IPS-18a (cell line): Measurements from ENCODE around the gene VMP1.
"Not testable (repeated sequence)": the region's sequence is repeated elsewhere in the genome, so short reads cannot be mapped to it uniquely, and the experiment has no call there.

Source experiments
- H3K27ac ChIP-seq: one replicate; pipeline ENCODE4 v1.5.1; 2013; ENCODE audit warnings: low read length
- H3K27me3 ChIP-seq: one replicate; pipeline ENCODE4 v1.6.1; 2013; ENCODE audit warnings: mild to moderate bottlenecking, low read length; ENCODE audit not compliant: control insufficient read depth, insufficient read depth
- H3K36me3 ChIP-seq: one replicate; pipeline ENCODE4 v1.6.1; 2013; ENCODE audit warnings: low read depth, low read length; ENCODE audit not compliant: control insufficient read depth
- H3K4me1 ChIP-seq: one replicate; pipeline ENCODE4 v1.6.1; 2013; ENCODE audit warnings: low read depth, low read length; ENCODE audit not compliant: control insufficient read depth
- H3K4me3 ChIP-seq: one replicate; pipeline ENCODE4 v1.5.1; 2013; ENCODE audit warnings: low read length
- H3K9ac ChIP-seq: one replicate; pipeline ENCODE4 v1.6.1; 2013; ENCODE audit warnings: mild to moderate bottlenecking, low read length, moderate library complexity
- H3K9me3 ChIP-seq: one replicate; pipeline ENCODE4 v1.6.1; 2013; ENCODE audit warnings: low read depth, low read length; ENCODE audit not compliant: control insufficient read depth

VMP1 gene

GRCh38 chr17:59785091-59785799, 77.8 kb downstream of the VMP1 start:
- Histone ChIP-seq H3K9me3 (no peaks in the 10 kb centered on the region), H3K4me3 (no peak overlapping the region), H3K27ac (no peak overlapping the region), H3K9ac (no peak overlapping the region), H3K27me3 (no peaks in the 10 kb centered on the region), H3K36me3 (no peaks in the 10 kb centered on the region), H3K4me1 (peaks cover 34% of the 10 kb centered on the region)

DNA sequence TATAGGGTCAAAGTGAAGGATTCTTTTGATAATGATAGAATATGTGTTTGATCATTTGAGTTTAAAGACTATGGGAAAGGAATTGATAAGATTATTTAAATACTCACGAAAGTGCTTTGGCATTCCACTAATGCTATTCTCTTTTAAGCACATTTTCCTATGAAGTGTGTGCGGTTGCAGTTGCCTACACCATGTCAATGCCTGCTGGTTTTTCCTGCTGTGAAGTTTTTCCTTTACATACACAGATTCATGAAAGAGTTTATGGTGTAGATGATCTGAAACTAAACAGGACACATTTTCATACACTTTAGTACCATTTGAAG, 78.7 kb downstream of the VMP1 start:
- H3K9ac ChIP-seq: no peak overlapping the region
- H3K27ac ChIP-seq: peak overlapping the region; percentile 44
- no peak overlapping the region for H3K4me3 ChIP-seq
- H3K4me1 ChIP-seq: peaks cover 34% of the 10 kb centered on the region
- no peaks in the 10 kb centered on the region for H3K36me3 ChIP-seq
- no peaks in the 10 kb centered on the region for H3K27me3 ChIP-seq
- no peaks in the 10 kb centered on the region for H3K9me3 ChIP-seq

DNA sequence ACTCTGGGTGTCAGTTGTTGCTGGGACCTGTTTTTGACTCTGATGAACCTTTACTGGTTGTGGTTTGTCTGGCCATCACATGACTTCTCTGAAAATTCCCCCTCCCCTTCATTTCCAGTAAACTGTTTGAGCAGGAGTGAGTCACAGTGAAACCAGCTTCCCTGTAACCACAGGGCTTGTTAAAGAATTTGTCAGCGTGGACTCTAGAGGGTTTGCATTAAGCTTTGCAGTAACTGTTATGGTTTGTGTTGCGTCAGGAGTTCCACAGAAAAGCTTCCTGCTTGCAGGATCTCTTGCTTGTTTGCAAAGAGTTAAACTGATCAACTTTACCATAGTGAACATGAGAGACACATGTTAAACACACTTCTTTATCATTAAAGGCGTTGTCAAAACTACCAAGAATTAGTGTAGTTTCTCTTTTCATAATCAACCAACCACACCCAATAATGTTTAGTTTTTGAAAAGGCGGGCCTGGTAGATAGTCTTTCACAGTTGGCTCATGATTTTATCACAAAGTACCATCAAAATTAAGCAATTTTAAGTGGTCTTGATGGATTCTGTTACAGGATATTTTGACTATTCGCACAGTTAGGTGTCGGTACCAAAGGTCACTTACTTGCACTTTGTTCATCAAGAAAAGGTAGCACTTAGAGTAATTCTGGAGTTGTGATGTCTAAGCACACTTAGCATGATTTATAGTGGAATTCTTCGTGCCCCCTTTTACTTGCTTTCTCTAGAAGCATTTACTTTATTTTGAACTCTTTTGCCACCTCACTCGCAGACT, 79.3 kb downstream of the VMP1 start:
- Histone ChIP-seq H3K27me3 (no peaks in the 10 kb centered on the region), H3K9me3 (no peaks in the 10 kb centered on the region), H3K27ac (peak overlapping the region; percentile 44), H3K36me3 (no peaks in the 10 kb centered on the region), H3K9ac (no peak overlapping the region), H3K4me3 (no peak overlapping the region), H3K4me1 (peaks cover 34% of the 10 kb centered on the region)

DNA sequence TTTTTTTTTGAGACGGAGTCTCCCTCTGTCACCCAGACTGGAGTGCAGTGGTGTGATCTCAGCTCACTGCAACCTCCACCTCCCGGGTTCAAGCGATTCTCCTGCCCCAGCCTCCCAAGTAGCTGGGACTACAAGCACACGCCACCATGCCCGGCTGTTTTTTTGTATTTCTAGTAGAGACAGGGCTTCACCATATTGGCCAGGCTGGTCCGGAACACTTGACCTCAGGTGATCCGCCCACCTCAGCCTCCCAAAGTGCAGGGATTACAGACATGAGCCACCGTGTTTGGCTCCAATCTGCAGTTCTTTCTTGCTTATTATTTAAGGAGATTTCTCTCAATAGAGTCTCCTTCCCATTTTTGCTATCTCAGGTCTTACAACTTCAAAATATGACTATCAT, 82.4 kb downstream of the VMP1 start:
- H3K27me3 ChIP-seq, H3K9ac ChIP-seq, H3K4me3 ChIP-seq, H3K27ac ChIP-seq, H3K9me3 ChIP-seq, H3K36me3 ChIP-seq: not testable (repeated sequence)
- H3K4me1 ChIP-seq: peaks cover 18% of the 10 kb centered on the region

DNA sequence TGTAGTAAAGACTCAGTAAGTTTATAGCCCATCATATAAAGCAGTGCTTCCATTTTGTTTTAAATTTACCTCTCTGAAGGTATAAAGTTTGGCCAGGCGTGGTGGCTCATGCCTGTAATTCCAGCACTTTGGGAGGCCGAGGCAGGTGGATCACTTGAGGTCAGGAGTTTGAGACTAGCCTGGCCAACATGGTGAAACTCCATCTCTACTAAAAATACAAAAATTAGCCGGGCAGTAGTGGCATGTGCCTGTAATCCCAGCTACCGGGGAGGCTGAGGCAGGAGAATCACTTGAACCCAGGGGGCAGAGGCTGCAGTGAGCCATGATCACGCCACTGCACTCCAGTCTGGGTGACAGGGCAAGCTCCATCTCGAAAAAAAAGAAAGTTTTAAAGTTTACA, 83.0 kb downstream of the VMP1 start:
- H3K36me3 ChIP-seq, H3K27ac ChIP-seq, H3K9ac ChIP-seq, H3K4me3 ChIP-seq, H3K27me3 ChIP-seq, H3K9me3 ChIP-seq: not testable (repeated sequence)
- H3K4me1 ChIP-seq: peaks cover 18% of the 10 kb centered on the region

DNA sequence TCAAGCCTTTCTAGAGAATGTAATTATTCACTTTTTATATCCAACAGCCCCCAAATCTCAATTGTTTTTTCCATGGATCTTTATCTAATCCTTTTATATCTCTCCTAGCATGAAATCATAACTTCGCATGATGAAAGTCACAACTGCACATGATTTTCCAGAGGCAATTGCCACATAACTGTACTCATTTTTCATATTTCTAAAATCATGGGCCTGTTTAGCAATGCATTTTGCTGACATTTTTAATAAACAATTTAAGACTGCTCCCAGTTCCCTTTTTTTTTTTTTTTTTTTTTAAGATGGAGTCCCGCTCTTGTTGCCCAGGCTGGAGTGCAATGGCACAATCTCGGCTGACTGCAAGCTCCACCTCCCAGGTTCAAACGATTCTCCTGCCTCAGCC, 83.5 kb downstream of the VMP1 start:
- Histone ChIP-seq H3K27ac (no peak overlapping the region), H3K9me3 (no peaks in the 10 kb centered on the region), H3K4me3 (no peak overlapping the region), H3K27me3 (no peaks in the 10 kb centered on the region), H3K36me3 (no peaks in the 10 kb centered on the region), H3K4me1 (peaks cover 16% of the 10 kb centered on the region), H3K9ac (no peak overlapping the region)

DNA sequence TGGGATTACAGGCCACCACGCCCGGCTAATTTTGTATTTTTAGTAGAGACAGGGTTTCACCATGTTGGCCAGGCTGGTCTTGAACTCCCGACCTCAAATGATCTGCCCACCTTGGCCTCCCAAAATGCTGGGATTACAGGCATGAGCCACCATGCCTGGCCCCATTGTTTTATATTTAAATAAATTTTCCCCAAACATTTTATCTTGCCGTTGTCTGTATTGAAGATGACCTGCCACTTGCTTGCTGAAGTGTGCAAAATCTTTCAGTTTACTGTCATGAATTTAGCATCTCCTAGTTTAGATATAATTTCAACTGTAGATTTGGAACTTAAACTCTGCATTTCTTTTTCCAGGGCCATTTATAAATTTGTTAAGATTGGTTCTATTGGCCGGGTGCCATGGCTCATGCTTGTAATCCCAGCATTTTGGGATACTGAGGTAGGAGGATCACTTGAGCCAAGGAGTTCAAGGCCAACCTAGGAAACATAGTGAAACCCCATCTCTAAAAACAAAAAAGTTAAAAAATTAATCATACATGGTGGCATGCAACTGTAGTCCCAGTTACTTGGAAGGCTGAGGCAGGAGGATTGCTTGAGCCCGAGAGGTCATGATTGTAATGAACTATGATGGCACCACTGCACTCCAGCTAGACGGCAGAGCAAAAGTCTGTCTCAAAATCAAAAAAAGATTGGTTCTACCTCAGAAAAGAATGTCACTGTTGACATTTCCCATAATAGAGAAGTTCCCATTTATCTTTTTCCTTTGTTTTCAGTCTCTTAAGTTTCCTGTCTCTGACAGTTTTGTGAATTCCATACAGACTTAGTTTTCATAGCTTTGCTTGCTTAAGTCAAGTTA, 84.4 kb downstream of the VMP1 start:
- Histone ChIP-seq H3K4me3 (no peak overlapping the region), H3K27me3 (no peaks in the 10 kb centered on the region), H3K36me3 (no peaks in the 10 kb centered on the region), H3K9ac (no peak overlapping the region), H3K4me1 (peaks cover 6% of the 10 kb centered on the region), H3K27ac (no peak overlapping the region), H3K9me3 (no peaks in the 10 kb centered on the region)

GRCh38 chr17:59792458-59792823, 85.0 kb downstream of the VMP1 start:
- not testable (repeated sequence) for H3K9me3 ChIP-seq, H3K27me3 ChIP-seq, H3K9ac ChIP-seq, H3K4me1 ChIP-seq, H3K27ac ChIP-seq, H3K4me3 ChIP-seq, H3K36me3 ChIP-seq

- H3K9ac ChIP-seq: no peak overlapping the region
- no peaks in the 10 kb centered on the region for H3K9me3 ChIP-seq
- H3K36me3 ChIP-seq: no peaks in the 10 kb centered on the region
- H3K4me3 ChIP-seq: no peak overlapping the region
- no peaks in the 10 kb centered on the region for H3K27me3 ChIP-seq
- no peaks in the 10 kb centered on the region for H3K4me1 ChIP-seq
- H3K27ac ChIP-seq: no peak overlapping the region
These were observed 85.8 kb downstream of the VMP1 start for GRCh38 chr17:59793205-59793604.

GRCh38 chr17:59796138-59796537, 88.7 kb downstream of the VMP1 start:
- no peak overlapping the region for H3K4me3 ChIP-seq
- H3K27ac ChIP-seq: no peak overlapping the region
- H3K36me3 ChIP-seq: no peaks in the 10 kb centered on the region
- no peaks in the 10 kb centered on the region for H3K27me3 ChIP-seq
- no peaks in the 10 kb centered on the region for H3K4me1 ChIP-seq
- no peaks in the 10 kb centered on the region for H3K9me3 ChIP-seq
- H3K9ac ChIP-seq: no peak overlapping the region

- H3K4me3 ChIP-seq: no peak overlapping the region
- H3K36me3 ChIP-seq: no peaks in the 10 kb centered on the region
- H3K27me3 ChIP-seq: no peaks in the 10 kb centered on the region
- H3K9me3 ChIP-seq: no peaks in the 10 kb centered on the region
- no peaks in the 10 kb centered on the region for H3K4me1 ChIP-seq
- no peak overlapping the region for H3K27ac ChIP-seq
- no peak overlapping the region for H3K9ac ChIP-seq
These were observed 89.3 kb downstream of the VMP1 start for GRCh38 chr17:59796785-59797205.
